HG02678 (cell line): Measurements from ENCODE around the gene FMO2.
A peak's percentile ranks its signal among the peaks of the same experiment; 100 is the strongest.
"Not testable (repeated sequence)": the region's sequence is repeated elsewhere in the genome, so short reads cannot be mapped to it uniquely, and the experiment has no call there.

Experiments
- ATAC-seq: cut with Tn5 transposase; IDR thresholded peaks from one replicate; pipeline ENCODE4 v1.9.1; 2021; ENCODE audit warnings: mild to moderate bottlenecking, moderate library complexity; ENCODE audit not compliant: unreplicated experiment

FMO2 gene

DNA sequence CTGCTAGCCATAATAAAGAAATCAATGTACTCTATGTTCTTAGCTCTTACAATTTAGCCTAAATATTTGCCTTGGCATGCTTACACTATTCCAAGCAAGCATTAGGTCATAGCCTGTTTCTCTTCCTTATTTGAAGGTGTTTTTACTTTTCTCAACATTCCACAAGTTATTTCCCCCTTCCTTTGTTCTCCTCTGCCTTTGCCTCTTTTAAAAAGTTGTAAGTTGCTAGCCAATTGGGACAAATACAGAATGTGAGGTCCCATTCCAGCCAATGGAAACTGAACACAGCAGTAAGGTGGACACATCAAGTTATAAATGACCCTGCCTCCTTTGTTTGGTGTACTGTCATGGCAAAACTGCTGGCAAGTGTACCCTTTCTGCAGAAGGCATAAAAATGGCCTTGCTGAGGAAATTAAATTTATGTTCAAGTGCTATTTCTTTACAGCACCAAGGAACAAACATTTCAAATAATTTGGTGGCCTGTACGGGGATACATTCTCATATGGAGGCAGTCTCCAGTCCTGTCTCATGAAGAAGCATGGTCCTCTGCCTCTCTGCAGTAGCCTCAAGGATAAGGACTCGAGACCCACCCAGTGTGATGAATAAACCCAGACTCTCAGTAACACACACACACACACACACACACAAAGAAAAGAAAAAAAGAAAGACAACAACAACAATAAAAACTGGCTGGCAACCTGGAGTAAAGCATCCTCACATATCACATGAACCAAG, 34.4 kb downstream of the FMO2 start:
- no peak for ATAC-seq

DNA sequence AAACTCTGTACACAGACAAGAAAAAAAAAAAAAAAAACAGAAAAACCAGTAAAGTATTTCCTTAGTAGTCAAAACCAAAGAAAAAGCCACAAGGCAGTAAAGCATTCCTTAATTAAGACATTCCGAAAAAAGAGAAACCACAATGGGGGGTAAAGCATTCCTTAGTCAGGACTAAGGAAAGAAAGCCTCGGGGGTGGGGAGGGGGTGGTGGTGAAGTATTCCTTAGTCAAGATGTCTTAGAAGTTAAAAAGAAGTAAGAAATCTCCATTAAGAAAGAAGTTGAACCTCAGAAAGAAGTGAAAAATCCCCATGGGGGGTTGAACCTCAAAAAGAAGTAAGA, 35.0 kb downstream of the FMO2 start:
- ATAC-seq: no peak

DNA sequence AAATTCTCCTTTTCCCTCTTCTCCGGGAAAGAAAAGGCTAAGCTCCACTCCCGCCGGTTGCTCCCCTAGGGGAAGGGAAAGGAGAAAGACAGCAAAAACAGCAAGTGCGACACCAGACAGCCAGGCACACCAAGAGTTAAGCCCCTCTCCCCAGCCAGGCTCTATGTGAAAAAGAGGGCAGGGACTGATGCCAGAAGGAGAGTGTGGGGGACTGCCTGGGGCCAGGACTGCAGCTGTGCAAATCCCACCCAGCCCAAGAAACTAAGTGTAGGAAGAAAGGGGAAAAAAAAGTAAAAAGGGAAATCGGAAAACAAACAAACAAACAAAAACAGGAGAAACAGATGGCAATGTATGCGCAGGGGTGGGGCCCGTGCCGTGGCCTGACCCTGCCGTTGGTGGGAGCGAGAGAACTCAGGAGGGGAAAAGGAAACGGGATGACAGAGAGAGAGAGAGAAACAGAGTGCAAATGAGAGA, 35.5 kb downstream of the FMO2 start:
- no peak for ATAC-seq

DNA sequence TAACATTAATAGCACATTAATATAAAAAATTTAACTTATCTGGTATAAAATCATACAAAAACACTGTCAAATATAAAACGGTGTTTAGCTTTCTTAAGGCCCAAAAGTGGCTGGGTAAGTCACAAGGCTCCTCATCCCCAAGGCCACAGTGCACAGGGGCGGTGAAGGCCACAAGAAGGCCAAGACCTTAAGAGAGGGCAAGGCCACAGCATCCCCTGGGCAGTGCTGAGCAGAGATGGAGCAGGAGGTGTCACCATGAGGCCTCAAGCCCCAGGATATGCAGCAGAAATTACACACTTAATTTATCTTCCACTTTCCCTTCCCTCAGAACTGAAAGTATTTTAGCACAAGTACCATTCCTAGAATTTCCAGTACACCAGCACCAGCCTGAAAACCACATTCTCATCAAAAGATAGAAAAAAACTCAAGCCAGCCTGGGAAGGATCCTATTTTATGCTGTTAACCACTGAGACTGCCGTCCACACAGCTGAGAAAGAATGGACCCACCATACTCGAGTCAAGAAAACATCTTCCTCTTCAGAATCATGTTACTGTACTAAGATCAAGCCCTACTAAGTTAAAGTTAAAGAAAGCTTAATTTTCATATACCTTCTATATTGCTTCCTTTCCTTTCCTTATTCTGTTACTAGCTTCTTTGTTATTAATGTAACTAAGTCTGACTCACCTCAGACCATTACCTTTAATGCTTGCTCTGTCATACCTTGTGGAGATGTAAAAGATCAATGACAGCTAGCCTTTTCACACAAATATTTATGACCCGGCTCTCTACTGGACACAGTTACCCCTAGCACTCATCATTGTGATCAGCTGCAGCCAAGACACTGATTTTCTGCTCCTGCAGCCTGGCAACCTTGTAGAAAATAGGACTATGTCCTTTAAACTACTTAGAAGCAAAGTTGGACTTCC, 36.8 kb downstream of the FMO2 start:
- ATAC-seq: no peak

DNA sequence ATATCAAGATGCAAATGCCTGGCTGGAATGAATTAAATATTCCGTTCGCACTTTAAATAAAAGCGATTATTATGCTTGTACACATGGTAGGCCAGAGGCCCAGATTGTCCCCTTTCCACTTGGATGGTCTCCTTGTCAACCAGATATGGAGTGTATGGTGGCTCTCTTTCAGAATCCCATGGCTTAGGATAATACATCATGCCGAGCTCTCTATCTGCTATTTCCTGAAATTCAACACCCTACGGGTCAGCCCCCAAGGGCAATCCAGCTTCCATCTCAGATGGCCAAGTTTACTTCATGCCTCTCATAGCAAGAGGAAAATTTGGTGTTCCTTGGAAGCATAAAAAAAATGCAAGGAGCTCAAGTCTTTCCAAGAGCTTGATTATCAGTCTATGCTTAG, 37.8 kb downstream of the FMO2 start:
- ATAC-seq: no peak

DNA sequence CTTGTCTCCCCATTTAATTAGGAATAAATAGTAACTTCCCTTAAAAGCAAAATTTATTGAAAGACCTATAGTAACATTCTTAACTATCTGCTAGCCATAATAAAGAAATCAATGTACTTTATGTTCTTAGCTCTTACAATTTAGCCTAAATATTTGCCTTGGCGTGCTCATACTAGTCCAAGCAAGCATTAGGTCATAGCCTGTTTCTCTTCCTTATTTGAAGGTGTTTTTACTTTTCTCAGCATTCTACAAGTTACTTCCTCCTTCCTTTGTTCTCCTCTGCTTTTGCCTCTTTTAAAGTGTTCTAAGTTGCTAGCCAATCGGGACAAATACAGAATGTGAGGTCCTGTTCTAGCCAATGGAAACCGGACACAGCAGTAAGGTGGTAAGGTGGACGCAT, 39.2 kb downstream of the FMO2 start:
- not testable (repeated sequence) for ATAC-seq

DNA sequence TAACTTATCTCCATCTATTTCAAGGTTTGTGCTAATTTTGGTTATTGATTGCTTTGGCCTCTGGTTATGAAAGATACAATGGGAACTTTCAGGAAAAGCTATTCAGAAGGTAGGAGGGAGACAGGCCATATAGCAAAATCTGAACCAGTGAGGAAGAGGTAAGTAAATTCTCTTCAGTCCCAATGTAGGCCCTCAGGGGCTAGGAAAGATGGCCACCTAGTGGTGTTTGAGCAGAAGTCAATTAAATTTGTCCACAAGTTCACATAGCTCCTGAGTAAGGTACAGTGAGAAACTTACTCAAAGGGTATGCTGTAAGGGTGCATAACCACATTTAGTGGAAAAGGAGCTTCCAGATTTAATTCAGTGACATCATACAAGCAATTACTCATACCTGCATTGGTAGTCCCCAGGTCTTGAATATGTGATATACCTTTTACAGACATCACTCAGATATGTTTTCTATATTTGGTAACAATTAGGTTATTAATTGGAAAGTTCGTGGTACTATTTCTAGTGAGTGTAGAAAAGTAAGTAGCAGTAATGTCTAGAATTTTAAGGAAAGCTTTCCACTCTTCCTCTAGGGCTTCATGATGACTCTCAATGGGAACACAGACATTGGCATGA, 41.8 kb downstream of the FMO2 start:
- peak; percentile 94 for ATAC-seq

DNA sequence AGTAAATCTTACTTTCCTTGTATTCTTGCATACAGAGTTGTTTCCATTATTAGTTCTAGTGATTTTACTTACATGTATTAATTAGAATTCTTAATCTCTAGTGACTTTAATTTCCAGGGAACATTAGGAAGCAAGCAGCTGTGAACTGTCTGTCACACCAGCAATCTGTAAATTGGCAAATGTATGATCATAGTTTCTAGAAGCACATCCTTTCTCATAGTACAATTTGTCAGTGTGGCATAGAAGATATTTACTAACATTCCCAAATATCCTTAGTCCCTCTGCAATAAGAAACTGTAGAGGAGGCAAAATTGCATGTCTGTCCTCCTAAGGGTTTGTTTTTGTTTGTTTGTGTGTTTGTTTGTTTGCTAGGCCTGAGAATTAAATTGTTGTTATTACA, 46.2 kb downstream of the FMO2 start:
- ATAC-seq: no peak

DNA sequence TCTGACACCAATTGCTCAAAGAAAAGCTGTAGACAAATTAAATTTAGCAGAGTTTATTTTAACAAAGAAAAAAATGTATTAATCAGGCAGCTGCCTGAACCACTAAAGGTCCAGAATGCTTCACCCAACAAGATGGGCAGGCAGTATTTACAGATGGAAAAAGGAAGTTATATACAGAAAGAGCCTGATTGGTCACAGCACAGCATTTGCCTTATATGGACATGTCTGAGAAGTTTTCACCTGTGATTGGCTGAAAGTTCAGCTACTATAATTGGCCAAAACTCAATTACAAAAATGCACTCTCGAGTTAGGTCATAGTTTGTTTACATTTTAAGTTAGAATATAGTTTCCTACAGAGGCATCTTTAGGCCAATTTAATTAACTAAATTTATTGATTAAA, 48.1 kb downstream of the FMO2 start:
- no peak for ATAC-seq

DNA sequence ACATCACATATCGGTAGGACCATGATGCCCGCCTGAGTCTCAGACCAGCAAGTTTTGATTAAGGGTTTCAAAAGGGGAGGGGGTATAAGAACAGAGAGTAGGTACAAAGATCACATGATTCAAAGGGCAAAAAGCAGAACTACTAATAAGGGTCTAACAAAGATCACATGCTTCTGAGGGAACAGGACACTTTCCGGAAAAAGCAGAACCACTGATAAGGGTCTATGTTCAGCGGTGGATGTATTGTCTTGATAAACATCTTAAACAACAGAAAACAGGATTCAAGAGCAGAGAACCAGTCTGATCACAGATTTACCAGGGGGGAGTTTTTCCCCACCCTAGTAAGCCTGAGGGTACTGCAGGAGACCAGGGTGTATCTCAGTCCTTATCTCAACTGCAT, 51.1 kb downstream of the FMO2 start:
- ATAC-seq: not testable (repeated sequence)

DNA sequence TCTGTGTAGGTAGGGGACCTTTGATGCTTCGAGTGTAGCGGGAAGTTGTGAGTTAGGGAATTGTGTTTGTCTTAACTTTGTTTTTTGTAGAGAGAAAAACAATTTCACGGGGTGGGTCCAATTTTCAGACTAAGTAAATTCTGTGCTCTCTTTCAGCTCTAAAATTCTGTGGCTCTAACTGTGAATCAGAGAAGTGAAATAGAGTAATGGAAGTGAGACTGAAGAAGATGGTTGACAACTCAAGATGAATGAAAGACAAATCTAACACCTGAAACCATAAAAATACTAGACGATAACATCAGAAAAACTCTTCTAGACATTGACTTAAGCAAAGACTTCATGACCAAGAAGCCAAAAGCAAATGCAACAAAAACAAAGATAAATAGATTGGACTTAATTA, 58.8 kb downstream of the FMO2 start:
- ATAC-seq: no peak

DNA sequence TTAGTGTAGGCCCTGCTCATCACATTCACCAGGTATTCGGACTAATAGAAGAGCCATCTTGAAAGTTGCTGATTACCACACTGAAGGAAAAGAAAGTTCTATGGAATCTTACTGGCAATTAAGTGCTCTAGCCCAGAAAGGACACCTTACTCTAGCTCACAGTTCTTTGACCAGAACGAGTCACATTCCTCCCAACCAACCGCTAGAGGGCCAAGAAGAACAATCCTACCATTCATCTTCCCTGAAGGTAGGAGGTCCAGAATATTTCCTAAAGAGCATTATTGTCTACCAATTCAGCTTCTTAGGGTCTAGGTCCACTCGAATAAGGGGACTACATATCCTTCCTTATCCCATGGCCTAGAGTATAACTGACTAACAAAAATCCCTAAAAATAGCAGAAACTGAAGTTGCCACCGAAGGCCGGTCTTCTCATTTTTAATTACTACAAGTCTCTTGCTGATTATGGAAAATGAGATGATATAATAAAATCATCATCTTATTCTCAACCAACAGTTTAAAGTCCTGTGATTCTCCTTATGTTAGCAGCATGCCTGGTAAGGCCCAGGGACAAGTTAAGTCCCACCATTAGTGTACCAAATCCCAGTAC, 60.5 kb downstream of the FMO2 start:
- peak; percentile 94 for ATAC-seq

DNA sequence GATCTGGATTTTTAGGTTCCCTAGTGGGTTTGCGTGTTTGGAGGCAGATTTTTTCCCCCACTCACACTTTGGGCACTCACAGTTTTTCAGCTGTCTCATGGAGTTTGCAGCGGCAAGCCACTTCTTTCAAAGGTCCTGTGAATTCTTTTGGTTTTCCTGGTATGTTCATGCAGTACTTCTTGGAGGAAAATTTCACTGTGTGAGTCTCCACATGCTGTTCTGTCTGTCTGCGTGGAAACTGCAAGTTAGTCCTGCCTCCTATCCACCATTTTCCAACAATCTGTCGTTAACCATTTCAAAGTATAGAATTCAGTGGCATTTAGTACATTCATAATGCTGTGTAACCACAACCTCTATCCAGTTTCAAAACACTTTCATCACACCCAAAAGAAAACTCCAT, 62.4 kb downstream of the FMO2 start:
- ATAC-seq: no peak

DNA sequence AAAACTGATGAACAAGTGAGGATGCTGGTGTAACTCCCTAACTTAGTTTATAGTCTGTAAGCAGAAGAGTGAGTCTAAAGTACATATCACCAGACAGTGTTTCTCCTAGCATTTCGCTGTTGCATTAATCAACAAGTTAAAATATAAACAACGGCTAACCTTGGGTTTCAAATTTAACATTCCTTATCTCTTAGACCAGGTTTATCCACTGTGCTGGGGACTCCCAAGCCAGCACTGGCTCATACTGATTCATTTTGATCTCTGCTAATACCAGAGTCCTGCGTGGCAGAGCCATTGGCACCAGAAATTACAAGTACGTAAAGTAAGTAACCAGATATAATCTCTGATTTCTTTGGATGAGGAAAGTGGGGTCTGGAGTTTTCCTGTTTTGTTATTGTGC, 63.2 kb downstream of the FMO2 start, which contains the start of gene FMO1:
Gene FMO1, plus strand, starts transcription at position 193 of the 400 bp plus-strand sequence. CDS start 9,594 bp downstream, outside the sequence.
- no peak for ATAC-seq

DNA sequence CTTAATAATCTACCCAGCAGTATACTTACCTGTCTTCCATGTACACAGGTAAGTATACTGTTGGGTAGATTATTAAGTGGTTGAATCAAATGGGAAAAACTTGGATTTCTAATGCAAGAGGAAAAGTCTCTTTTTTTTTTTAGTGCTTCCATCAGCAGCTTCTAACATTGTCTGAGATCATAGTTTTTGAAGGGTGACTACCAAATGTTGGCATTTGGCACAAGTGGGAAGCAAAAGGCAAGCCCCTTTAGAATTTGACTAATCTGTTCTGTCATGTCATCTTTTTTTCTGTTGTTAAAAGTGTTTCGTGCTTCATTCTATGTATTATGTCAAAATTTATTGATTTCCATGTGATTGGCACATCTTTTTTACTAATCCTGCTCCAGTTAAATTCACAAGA, 63.7 kb downstream of the FMO2 start:
- no peak for ATAC-seq

DNA sequence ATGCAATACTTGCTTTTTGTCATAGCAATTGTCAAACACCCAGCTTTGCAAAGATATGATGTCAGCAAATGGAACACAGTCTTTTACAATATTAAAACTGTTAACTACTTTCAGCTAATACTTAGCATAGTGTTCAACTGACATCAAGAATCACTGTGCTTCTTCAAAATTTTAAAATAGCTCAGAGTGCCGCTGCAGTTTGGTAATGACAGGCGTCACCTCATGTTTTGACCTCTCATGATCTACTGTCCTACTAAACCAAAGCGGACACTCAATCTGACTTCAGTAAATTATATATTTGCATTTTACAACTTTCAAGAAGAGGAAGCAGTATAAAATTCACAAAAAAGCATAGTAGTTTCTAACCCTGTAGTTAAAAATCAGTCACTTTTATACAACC, 65.2 kb downstream of the FMO2 start:
- ATAC-seq: no peak

DNA sequence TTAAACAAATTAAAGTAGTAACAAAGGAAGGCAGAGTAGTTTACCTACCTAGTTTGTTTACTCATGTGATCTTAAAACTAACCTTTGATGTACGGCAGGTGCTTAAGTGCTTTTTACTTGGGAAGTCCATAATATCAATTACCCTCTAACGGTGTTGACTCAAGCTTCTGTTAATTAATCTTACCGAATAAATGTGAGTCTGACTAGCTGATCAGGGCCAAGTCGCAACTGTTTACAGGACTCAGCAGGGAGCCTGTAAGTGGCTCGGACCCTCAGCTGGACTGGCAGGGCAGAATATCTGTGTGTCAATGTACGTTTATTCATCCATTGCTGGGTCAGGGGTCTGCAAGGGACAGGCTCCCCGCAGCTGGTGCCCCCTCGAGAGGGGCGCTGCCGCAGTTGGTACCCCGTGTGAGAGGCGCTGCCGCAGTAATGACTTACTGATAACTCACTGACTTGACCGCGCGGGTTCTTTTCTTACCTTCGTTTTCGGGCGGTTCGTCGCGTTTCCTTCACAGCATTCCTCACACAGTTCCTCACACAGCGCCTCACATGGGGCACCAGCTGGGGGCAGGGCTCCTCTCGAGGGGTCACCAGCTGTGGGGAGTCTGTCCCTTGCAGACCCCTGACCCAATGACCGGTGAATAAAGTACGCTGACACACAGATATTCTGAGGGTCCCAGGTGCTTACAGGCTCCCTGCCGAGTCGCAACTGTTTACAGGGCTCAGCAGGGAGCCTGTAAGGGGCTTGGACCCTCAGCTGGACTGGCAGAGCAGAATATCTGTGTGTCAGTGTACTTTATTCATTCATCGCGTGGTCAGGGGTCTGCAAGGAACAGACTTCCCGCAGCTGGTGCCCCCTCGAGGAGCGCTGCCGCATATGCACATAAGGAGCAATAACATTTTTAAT, 66.2 kb downstream of the FMO2 start:
- peak; percentile 48 for ATAC-seq

DNA sequence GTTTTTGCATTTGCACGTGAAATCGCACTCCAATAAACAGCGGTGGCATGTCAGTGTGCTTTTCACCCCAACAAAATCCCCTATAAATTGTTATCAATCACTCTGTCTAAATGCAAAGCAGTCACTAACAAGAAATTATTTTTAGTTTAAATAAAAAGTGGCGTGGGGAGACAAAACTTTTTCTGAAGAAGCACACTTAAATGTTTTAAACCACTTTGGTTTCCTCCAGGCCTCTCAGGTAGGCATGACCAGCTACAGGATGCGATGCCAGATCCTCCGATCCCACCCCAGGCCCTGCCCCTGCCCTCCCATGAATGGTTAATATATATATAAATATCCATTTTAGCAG, 66.8 kb downstream of the FMO2 start:
- no peak for ATAC-seq

DNA sequence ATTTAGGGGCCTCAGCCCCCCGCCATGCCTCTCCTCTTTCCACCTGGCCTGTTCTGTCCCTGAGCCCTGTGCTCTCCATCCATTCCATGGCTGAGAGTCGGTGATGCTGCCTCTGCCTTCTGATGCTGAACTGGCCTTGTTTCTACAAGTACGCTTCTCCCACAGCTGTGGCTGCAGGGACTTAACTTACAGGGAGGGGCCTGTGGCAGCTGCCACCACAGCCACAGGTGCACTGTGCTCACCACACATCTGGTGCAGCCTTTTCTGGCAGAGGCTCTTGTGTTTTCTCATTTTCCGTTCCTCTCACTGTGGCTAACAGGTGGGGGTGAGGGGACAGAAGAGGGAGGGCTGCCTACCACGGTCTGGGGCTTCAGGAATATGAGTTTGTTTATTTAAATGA, 67.4 kb downstream of the FMO2 start:
- ATAC-seq: peak; percentile 96

DNA sequence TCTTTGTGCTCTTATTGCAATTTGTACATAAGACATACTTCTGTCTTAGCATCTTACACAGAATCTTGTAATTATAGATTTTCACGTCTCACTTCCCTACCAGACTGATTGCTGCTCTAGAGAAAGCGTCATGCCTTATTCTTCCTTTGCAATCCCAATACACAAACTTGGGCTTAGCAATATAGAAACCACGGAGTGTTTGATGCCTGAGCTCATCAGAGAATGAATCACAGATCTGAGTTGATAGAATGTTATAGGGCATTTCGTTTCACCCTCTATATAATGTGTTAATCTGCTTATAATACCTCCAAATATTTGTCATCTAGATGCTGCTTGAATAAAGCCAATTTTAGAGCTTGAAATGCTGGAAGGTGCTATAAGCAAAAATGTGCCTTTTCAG, 69.8 kb downstream of the FMO2 start:
- ATAC-seq: no peak
